H9 (cell line): ENCODE results near the gene TMEM50B. TPM values are rescaled to one million over a fixed set of nuclear protein-coding genes. Genes with fewer than 3 reads are reported as not detected.

Experiments used
- DNase-seq: peaks from one replicate; pipeline ENCODE4 v3.0.0-alpha.2; 2017
- H2AFZ ChIP-seq: one replicate; pipeline ENCODE4 v1.6.1; 2013; ENCODE audit warnings: mild to moderate bottlenecking, low read length, control low read depth, moderate library complexity
- H2AK5ac ChIP-seq: 2 replicates; pipeline ENCODE4 v1.6.1; 2013; ENCODE audit warnings: low read length, control low read depth, mixed read lengths; ENCODE audit not compliant: insufficient read length
- H2BK120ac ChIP-seq: one replicate; pipeline ENCODE4 v1.6.1; 2013; ENCODE audit warnings: low read depth, mild to moderate bottlenecking, low read length, control low read depth, inconsistent platforms; ENCODE audit not compliant: poor library complexity, severe bottlenecking
- H2BK12ac ChIP-seq: 2 replicates; pipeline ENCODE4 v1.6.1; 2013; ENCODE audit warnings: low read length, control low read depth, mixed read lengths, low read depth; ENCODE audit not compliant: insufficient read length
- H2BK15ac ChIP-seq: 2 replicates; pipeline ENCODE4 v1.6.1; 2013; ENCODE audit warnings: low read depth, low read length, control low read depth
- H2BK20ac ChIP-seq: one replicate; pipeline ENCODE4 v1.6.1; 2013; ENCODE audit warnings: low read depth, mild to moderate bottlenecking, low read length, control low read depth, inconsistent platforms; ENCODE audit not compliant: poor library complexity, severe bottlenecking
- H2BK5ac ChIP-seq: 2 replicates; pipeline ENCODE4 v1.6.1; 2013; ENCODE audit warnings: low read length, control low read depth, mixed read lengths; ENCODE audit not compliant: insufficient read length
- H3K14ac ChIP-seq: 2 replicates; pipeline ENCODE4 v1.6.1; 2013; ENCODE audit warnings: low read length, control low read depth; ENCODE audit not compliant: insufficient read depth
- H3K18ac ChIP-seq: 2 replicates; pipeline ENCODE4 v1.6.1; 2013; ENCODE audit warnings: low read depth, mild to moderate bottlenecking, mixed read lengths, low read length, control low read depth; ENCODE audit not compliant: insufficient read length
- H3K23ac ChIP-seq: 2 replicates; pipeline ENCODE4 v1.6.1; 2013; ENCODE audit warnings: low read length, control low read depth, mixed read lengths, low read depth; ENCODE audit not compliant: insufficient read length
- H3K23me2 ChIP-seq: 2 replicates; pipeline ENCODE4 v1.6.1; 2013; ENCODE audit warnings: low read depth, mild to moderate bottlenecking, mixed read lengths, low read length, control low read depth; ENCODE audit not compliant: insufficient read length, poor library complexity, severe bottlenecking
- H3K27ac ChIP-seq: 2 replicates; pipeline ENCODE4 v1.5.1; 2013; ENCODE audit warnings: low read length, control low read depth, mixed read lengths, low read depth; ENCODE audit not compliant: insufficient read length
- H3K27me3 ChIP-seq: 2 replicates; pipeline ENCODE4 v1.6.1; 2013; ENCODE audit warnings: low read length, control low read depth, inconsistent platforms; ENCODE audit not compliant: insufficient read depth
- H3K4ac ChIP-seq: 2 replicates; pipeline ENCODE4 v1.6.1; 2013; ENCODE audit warnings: low read depth, mild to moderate bottlenecking, control low read depth, inconsistent platforms, low read length, moderate library complexity
- H3K4me1 ChIP-seq: 2 replicates; pipeline ENCODE4 v1.6.1; 2013; ENCODE audit warnings: low read length, control low read depth, inconsistent platforms; ENCODE audit not compliant: insufficient read depth
- H3K4me2 ChIP-seq: 2 replicates; pipeline ENCODE4 v1.6.1; 2013; ENCODE audit warnings: low read length, control low read depth, mixed read lengths; ENCODE audit not compliant: insufficient read length, insufficient read depth
- H3K56ac ChIP-seq: 2 replicates; pipeline ENCODE4 v1.6.1; 2013; ENCODE audit warnings: low read depth, mild to moderate bottlenecking, mixed read lengths, low read length, control low read depth; ENCODE audit not compliant: insufficient read length
- H3K79me1 ChIP-seq: 2 replicates; pipeline ENCODE4 v1.6.1; 2013; ENCODE audit warnings: low read depth, mild to moderate bottlenecking, moderate library complexity, low read length, control low read depth, inconsistent platforms; ENCODE audit not compliant: insufficient read depth, poor library complexity, severe bottlenecking
- H3K79me2 ChIP-seq: 2 replicates; pipeline ENCODE4 v1.6.1; 2013; ENCODE audit warnings: low read length, control low read depth, inconsistent platforms; ENCODE audit not compliant: insufficient read depth
- H3K9ac ChIP-seq: 2 replicates; pipeline ENCODE4 v1.6.1; 2013; ENCODE audit warnings: low read length, control low read depth, mixed read lengths; ENCODE audit not compliant: insufficient read length; ENCODE audit errors: extremely low read depth
- H3K9me3 ChIP-seq: one replicate; pipeline ENCODE4 v1.6.1; 2013; ENCODE audit warnings: low read depth, low read length, inconsistent platforms; ENCODE audit not compliant: control insufficient read depth
- H3T11ph ChIP-seq: one replicate; pipeline ENCODE4 v1.6.1; 2013; ENCODE audit warnings: mild to moderate bottlenecking, low read length, control low read depth, inconsistent platforms
- H4K20me1 ChIP-seq: one replicate; pipeline ENCODE4 v1.6.1; 2013; ENCODE audit not compliant: control insufficient read depth, insufficient read length, insufficient read depth
- H4K5ac ChIP-seq: 2 replicates; pipeline ENCODE4 v1.6.1; 2013; ENCODE audit warnings: low read depth, mild to moderate bottlenecking, mixed read lengths, low read length, control low read depth; ENCODE audit not compliant: insufficient read length
- H4K8ac ChIP-seq: replicated peaks from 2 replicates; pipeline ENCODE4 v1.6.1; 2013; ENCODE audit warnings: low read length, control low read depth, mixed read lengths, low read depth; ENCODE audit not compliant: insufficient read length
- H4K91ac ChIP-seq: 2 replicates; pipeline ENCODE4 v1.6.1; 2013; ENCODE audit warnings: low read depth, mild to moderate bottlenecking, moderate library complexity, mixed read lengths, low read length, control low read depth; ENCODE audit not compliant: insufficient read length
- H3K27ac Mint-ChIP-seq, 3 experiments: 2 replicates in 2 of 3; 3 replicates in 1 of 3; pipeline ENCODE4 v1.8.0; 2020 to 2021; ENCODE audit warnings: mixed read lengths in 3 of 3, mild to moderate bottlenecking in 1 of 3, moderate library complexity in 1 of 3
- H3K27me3 Mint-ChIP-seq: 2 replicates; pipeline ENCODE4 v1.8.0; 2021; ENCODE audit warnings: low read depth, mild to moderate bottlenecking, moderate library complexity, mixed read lengths
- H3K36me3 Mint-ChIP-seq, 3 experiments: 2 replicates in 2 of 3; 3 replicates in 1 of 3; pipeline ENCODE4 v1.8.0; 2020 to 2021; ENCODE audit warnings: low read depth in 3 of 3, mixed read lengths in 3 of 3; ENCODE audit not compliant: insufficient read depth in 1 of 3
- H3K4me1 Mint-ChIP-seq, 2 experiments: 2 replicates each; pipeline ENCODE4 v1.8.0; 2020; ENCODE audit warnings: mixed read lengths in 2 of 2
- H3K4me3 Mint-ChIP-seq, 2 experiments: 2 replicates in 1 of 2; 3 replicates in 1 of 2; pipeline ENCODE4 v1.8.0; 2020 to 2021; ENCODE audit warnings: mild to moderate bottlenecking in 2 of 2, mixed read lengths in 2 of 2, moderate library complexity in 1 of 2
- H3K9me3 Mint-ChIP-seq, 2 experiments: 2 replicates in 1 of 2; 3 replicates in 1 of 2; pipeline ENCODE4 v1.8.0; 2020; ENCODE audit warnings: mild to moderate bottlenecking in 2 of 2, mixed read lengths in 2 of 2, moderate library complexity in 1 of 2
- WGBS: extraction: QIAGEN DNeasy Blood & Tissue Kit; methylation state at CpG from one replicate; pipeline ENCODE4 v1.1.7; 2013; ENCODE audit warnings: missing lambda C conversion rate, low lambda C conversion rate, mixed read lengths; ENCODE audit not compliant: insufficient read length; ENCODE audit errors: extremely low coverage; 5-methylcytosine and 5-hydroxymethylcytosine counted together
- total RNA-seq: library from RNA; stranded (reverse); gene quantifications from 2 replicates; pipeline ENCODE4 v1.2.1, GENCODE V29; 2021
- TF ChIP-seq, protein P1 (sequence below): fragments of 200-600 bp; sonication (generic); conservative IDR thresholded peaks from 3 replicates; pipeline ENCODE4 v1.8.0; 2021; ENCODE audit warnings: antibody characterized with exemption, mild to moderate bottlenecking

The TMEM50B gene
- total RNA-seq, 1 experiment from 2014 or later, result 17.6 TPM

GRCh38 chr21:33444499-33444898, 35.3 kb downstream of the TMEM50B start:
- H3K27ac Mint-ChIP-seq, result peak overlapping the region in 2 of 3 experiments; percentile 24 to 49; a peak in 1 of 7 replicates

More at GRCh38 chr21:33444499-33444898, 35.3 kb downstream of the TMEM50B start:
- no peak overlapping the region for H2BK20ac ChIP-seq
- no peaks in the 10 kb centered on the region for H3K4me1 Mint-ChIP-seq
- H3K27me3 Mint-ChIP-seq, result no peaks in the 10 kb centered on the region
- H4K91ac ChIP-seq, result no peak overlapping the region
- H3K14ac ChIP-seq, result no peak overlapping the region
- H3K4ac ChIP-seq, result no peak overlapping the region
- no peaks in the 10 kb centered on the region for H3K4me1 ChIP-seq
- no peak overlapping the region for H3K9ac ChIP-seq
- no peak overlapping the region for H4K8ac ChIP-seq
- H3K79me1 ChIP-seq, result no peaks in the 10 kb centered on the region
- no peak overlapping the region for H2AK5ac ChIP-seq
- H3T11ph ChIP-seq, result no peak overlapping the region
- peaks cover 2 to 10% (median 8%) of the 10 kb centered on the region in 3 experiments; a peak in 4 of 7 replicates for H3K36me3 Mint-ChIP-seq
- H3K18ac ChIP-seq, result no peak overlapping the region
- H3K23ac ChIP-seq, result no peak overlapping the region
- H3K23me2 ChIP-seq, result no peaks in the 10 kb centered on the region
- H2BK15ac ChIP-seq, result no peak overlapping the region
- H3K4me2 ChIP-seq, result no peak overlapping the region
- H3K56ac ChIP-seq, result no peak overlapping the region
- no peak overlapping the region for H2BK5ac ChIP-seq
- no peaks in the 10 kb centered on the region for H4K20me1 ChIP-seq
- no peak overlapping the region for H2BK12ac ChIP-seq
- H2AFZ ChIP-seq, result no peak overlapping the region
- no peaks in the 10 kb centered on the region for H3K9me3 Mint-ChIP-seq
- H3K9me3 ChIP-seq, result no peaks in the 10 kb centered on the region
- H2BK120ac ChIP-seq, result no peak overlapping the region
- H3K4me3 Mint-ChIP-seq, result no peak overlapping the region
- DNase-seq, result no peak
- no peaks in the 10 kb centered on the region for H3K27me3 ChIP-seq
- no peak overlapping the region for H3K27ac ChIP-seq
- TF ChIP-seq, protein P1, sequence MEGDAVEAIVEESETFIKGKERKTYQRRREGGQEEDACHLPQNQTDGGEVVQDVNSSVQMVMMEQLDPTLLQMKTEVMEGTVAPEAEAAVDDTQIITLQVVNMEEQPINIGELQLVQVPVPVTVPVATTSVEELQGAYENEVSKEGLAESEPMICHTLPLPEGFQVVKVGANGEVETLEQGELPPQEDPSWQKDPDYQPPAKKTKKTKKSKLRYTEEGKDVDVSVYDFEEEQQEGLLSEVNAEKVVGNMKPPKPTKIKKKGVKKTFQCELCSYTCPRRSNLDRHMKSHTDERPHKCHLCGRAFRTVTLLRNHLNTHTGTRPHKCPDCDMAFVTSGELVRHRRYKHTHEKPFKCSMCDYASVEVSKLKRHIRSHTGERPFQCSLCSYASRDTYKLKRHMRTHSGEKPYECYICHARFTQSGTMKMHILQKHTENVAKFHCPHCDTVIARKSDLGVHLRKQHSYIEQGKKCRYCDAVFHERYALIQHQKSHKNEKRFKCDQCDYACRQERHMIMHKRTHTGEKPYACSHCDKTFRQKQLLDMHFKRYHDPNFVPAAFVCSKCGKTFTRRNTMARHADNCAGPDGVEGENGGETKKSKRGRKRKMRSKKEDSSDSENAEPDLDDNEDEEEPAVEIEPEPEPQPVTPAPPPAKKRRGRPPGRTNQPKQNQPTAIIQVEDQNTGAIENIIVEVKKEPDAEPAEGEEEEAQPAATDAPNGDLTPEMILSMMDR, result no peak
- no peak overlapping the region for H4K5ac ChIP-seq
- H3K79me2 ChIP-seq, result no peaks in the 10 kb centered on the region
- WGBS, result no CpG with 5 or more reads among the region's 2 CpGs
